G401 (cell line): Measurements from ENCODE around the gene RDX. TPM values are rescaled to one million over a fixed set of nuclear protein-coding genes. Genes with fewer than 3 reads are reported as not detected.

Experiments used
- DNase-seq: peaks from one replicate; pipeline ENCODE4 v3.0.0-alpha.2; 2015; ENCODE audit warnings: low spot score
- in situ Hi-C: cut with HindIII; loops from 2 replicates; pipeline ENCODE4 v1.10.0; 2016; ENCODE audit warnings: low sequenced_read_pairs, mixed read lengths
- total RNA-seq: library from RNA; depleted of rRNA; stranded (reverse); fragments of >200 nt; shearing (Covaris generic); gene quantifications from 2 replicates; pipeline ENCODE4 v1.2.3, GENCODE V29; 2014; rRNA removed

Gene RDX
- 67.0 and 112 TPM in 2 replicates for total RNA-seq

DNA sequence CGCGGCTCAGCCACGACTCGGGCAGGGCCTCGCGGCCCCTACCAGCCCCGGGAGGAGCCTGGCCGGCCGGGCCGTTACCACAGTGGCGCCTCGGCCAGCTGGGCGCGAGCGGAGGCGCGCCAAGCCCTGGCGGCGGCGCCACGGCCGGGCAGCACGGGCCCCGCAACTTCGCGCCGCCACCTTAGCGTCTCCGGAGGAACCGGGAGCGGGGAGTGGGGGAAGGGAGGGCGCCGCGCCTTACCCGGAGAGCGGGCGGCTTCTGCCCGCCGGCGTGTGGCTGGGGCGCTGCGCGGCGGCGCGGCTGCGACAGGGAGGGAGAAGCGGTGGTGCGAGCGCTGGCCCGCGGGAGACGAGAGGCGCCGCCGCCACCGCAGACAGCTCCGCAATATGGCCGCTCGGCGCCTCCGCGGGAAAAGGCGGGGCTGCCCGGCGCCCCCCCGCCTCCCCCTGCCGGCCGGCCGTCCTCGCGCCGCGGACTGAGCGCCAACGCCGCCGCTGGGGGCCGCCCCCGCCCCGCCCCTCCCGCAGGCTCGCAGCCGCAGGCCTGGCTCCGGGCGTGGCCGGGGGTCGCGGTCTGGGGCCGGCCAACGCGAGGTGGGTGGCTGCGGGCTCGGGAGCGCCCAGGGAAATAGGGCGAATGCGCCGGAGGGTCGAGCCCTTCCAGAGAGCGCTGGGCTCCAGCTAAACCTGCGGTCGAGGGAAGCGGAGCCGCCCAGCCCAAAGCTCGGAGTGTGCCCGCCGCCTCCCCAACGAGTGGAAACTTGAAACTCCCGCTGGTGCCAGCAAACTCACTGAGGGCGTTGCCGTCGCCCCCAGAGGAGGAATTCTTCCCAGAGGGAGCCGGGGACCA lies at the start of gene RDX:
RDX (minus strand) TSS at position 389 of the 850 bp plus-strand sequence. CDS start 16,922 bp downstream, outside the sequence.
- in situ Hi-C loops, result no loop called here
- DNase-seq, result peak; percentile 61

DNA sequence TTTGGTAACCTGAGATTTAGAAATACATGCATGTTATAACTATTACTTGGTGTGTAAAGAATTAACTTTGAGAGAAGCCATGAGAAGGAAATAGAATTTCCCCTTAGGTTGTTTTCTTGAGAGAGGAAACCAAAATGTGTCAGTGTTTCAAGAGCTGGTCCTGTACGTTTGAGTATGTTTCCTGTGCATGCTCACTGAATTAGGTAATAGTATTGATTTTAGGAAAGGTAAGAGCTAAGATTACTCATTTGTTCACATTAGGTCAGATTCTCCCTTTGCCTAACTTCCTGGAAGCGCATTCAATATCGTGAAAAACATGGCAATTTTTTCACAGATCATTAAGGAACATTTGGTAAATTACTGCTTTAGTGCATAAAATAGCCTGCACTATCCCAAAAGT lies 49.3 kb upstream of the RDX start:
- in situ Hi-C loops, result no loop called here
- no peak for DNase-seq

GRCh38 chr11:110340436-110340835 lies 44.0 kb upstream of the RDX start:
- in situ Hi-C loops, result no loop called here
- DNase-seq, result no peak

DNA sequence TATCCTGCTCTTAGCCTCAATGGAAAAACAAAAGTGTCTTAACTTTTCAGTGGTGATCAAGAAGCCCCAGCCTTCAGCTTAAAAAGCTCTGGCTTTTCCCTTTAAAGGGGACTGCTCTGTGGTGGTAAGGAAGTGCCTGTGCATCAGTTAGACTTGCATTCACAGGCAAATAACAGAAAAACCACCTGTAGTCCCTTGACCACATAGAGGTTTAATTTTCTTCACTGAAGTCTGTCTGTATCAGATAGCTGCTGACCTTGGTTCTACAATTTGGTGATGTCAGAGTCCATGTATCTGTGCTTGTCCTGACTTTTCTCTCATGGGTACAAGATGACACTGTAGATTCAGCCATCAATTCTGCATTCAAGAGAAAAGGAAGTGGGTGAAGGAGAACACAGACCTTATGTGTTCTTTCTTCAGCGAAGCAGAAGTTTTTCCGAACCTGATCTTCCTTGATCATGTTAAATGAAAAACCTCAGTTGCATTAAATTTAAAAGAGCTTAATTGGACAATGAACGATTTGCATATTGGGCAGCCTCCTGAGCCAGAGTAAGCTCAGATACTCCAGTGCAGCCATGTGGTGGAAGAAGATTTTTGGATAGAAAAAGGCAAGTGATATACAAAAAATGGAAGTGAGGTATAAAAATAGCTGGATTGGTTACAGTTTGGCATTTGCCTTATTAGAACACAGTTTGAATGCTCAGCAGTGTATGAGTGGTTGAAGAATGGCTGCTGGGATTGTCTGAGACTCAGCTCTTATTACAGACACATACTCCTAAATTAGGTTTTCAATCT lies 43.2 kb upstream of the RDX start:
- in situ Hi-C loops, result no loop called here
- no peak for DNase-seq

GRCh38 chr11:110338684-110339083 lies 42.3 kb upstream of the RDX start:
- DNase-seq, result no peak
- in situ Hi-C loops, result no loop called here

DNA sequence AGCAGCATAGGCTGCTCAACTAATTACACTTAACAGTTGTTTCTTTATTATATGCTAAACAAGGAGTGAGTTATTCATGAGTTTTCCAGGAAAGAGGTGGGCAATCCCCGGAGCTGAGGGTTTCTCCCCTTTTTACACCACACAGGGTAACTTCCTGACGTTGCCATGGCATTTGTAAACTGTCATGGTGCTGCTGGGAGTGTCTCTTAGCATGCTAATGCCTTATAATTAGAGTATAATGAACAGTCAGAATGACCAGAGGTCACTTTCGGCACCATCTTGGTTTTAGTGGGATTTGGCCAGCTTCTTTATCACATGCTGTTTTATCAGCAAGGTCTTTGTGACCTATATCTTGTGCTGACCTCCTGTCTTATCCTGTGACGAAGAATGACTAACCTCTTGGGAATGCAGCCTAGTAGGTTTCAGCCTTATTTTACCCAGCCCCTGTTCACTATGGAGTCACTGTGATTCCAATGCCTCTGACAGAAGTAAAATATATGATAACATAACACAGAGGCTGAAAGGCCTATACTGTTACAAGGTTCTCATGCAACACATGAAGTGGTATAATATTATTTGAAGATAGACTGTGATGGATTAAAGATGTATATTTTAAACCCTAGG lies 41.3 kb upstream of the RDX start:
- no peak for DNase-seq
- in situ Hi-C loops, result no loop called here

GRCh38 chr11:110336054-110336453 lies 39.6 kb upstream of the RDX start:
- no peak for DNase-seq
- in situ Hi-C loops, result no loop called here

DNA sequence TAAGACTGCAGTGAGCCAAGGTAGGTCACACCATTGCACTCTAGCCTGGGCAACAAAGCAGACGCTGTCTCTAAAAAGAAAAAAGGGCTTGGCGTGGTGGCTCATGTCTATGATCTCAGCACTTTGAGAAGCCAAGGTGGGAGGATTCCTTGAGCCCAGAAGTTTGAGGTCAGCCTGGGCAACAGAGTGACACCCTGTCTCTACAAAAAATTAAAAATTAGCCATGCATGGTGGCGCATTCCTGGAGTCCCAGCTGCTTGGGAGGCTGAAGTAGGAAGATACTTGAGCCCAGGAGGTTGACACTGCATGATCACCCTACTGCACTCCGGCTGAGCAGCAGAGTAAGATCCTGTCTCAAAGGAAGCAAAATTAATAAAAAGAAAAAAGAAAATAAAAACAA lies 38.9 kb upstream of the RDX start:
- DNase-seq, result no peak
- in situ Hi-C loops, result no loop called here

- no peak for DNase-seq
- in situ Hi-C loops, result no loop called here
These were observed 35.2 kb upstream of the RDX start for GRCh38 chr11:110331626-110332025.

- DNase-seq, result no peak
- in situ Hi-C loops, result no loop called here
These were observed 33.0 kb upstream of the RDX start for GRCh38 chr11:110329445-110329844.

GRCh38 chr11:110327508-110327907 lies 31.1 kb upstream of the RDX start:
- in situ Hi-C loops, result no loop called here
- no peak for DNase-seq

DNA sequence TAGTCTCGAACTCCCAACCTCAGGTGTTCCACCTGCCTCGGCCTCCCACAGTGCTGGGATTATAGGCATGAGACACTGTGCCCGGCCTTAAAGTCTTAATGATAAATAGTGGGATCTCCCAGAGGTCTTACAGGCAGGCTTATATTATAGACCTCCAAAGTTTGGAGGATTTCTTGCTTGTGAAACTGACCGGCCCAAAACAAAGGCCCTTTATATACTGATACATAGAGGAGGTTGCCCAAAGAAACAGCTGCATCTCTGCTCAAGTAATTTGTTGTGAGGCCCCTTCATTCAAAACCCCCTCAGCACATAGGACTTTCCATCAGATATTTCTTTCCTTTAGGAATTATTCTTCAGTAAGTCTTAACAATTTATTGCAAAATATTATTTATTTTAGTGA lies 27.4 kb upstream of the RDX start:
- in situ Hi-C loops, result no loop called here

DNA sequence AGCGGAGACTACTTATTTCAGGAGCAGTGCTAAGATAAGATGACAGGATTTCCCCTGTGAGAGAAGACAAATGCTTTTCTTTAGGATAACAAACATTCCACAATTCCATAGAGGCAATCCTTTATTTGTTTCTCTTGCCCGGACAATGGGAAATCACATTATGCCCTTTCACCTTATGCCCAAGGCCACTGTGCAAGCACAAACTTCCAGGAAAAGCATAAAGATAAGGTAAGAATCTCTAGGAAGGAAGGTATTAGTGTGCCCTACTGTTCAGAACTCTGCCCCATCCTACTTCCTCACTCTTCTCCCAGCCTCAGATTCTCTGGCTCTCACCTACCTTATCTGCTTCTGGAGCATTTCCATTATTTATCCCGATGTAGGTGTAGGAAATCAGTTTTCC lies 23.1 kb upstream of the RDX start:
- in situ Hi-C loops, result no loop called here
- no peak for DNase-seq

More for the DNA sequence above, 27.4 kb upstream of the RDX start:
- DNase-seq, result no peak

GRCh38 chr11:110318638-110319404 lies 22.4 kb upstream of the RDX start:
- DNase-seq, result no peak
- in situ Hi-C loops, result no loop called here

- in situ Hi-C loops, result no loop called here
- no peak for DNase-seq
These were observed 21.1 kb upstream of the RDX start for GRCh38 chr11:110317516-110317932.

- DNase-seq, result no peak
- in situ Hi-C loops, result no loop called here
These were observed 18.1 kb upstream of the RDX start for GRCh38 chr11:110314366-110315095.

DNA sequence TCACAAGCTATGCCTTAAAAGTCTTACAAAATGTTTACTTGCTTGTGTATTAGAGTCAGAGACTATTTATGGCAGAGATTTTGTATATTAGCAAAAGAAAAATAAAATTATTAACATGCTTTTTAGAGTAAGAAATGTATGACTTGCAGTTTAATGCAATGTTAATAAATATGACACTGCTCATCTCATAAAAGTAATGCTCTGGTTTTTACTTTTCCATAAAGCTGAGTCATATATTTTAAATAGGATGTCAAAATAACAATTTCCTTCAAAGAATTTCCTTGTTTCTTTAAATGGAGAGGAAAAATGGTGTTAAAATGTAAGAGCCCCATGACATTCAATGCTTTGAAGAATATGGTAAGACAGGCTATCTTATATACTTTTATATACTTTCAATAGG lies 16.3 kb upstream of the RDX start:
- no peak for DNase-seq
- in situ Hi-C loops, result no loop called here

- in situ Hi-C loops, result no loop called here
- no peak for DNase-seq
These were observed 15.6 kb upstream of the RDX start for GRCh38 chr11:110311783-110312579.
